ELF-1 (cell line): ENCODE data around the gene TMC3.

Experiments used
- DNase-seq: peaks from one replicate; pipeline ENCODE4 v3.0.0-alpha.2; 2016; ENCODE audit warnings: low read depth, low spot score

TMC3 gene

GRCh38 chr15:81298611-81299010 is 75.4 kb downstream of the TMC3 start:
- DNase-seq, result no peak

GRCh38 chr15:81297603-81298575 is 76.1 kb downstream of the TMC3 start:
- DNase-seq, result no peak

GRCh38 chr15:81297147-81297572 is 76.9 kb downstream of the TMC3 start:
- no peak for DNase-seq

- DNase-seq, result no peak
Observed at GRCh38 chr15:81296673-81297072, 77.3 kb downstream of the TMC3 start.

GRCh38 chr15:81296186-81296585 is 77.8 kb downstream of the TMC3 start:
- no peak for DNase-seq

GRCh38 chr15:81295486-81296121 is 78.4 kb downstream of the TMC3 start:
- DNase-seq, result no peak

GRCh38 chr15:81294516-81294880 is 79.5 kb downstream of the TMC3 start:
- DNase-seq, result no peak

- DNase-seq, result no peak
Observed at GRCh38 chr15:81293728-81294515, 80.1 kb downstream of the TMC3 start.

- DNase-seq, result no peak
Observed at GRCh38 chr15:81292523-81293001, 81.5 kb downstream of the TMC3 start.

- DNase-seq, result no peak
Observed at GRCh38 chr15:81291916-81292522, 82.0 kb downstream of the TMC3 start.

- no peak for DNase-seq
Observed at GRCh38 chr15:81289910-81290309, 84.1 kb downstream of the TMC3 start.

- no peak for DNase-seq
Observed at GRCh38 chr15:81288616-81289015, 85.4 kb downstream of the TMC3 start.

GRCh38 chr15:81288040-81288439 is 86.0 kb downstream of the TMC3 start:
- DNase-seq, result no peak

- DNase-seq, result no peak
Observed at GRCh38 chr15:81286621-81287121, 87.3 kb downstream of the TMC3 start.

- no peak for DNase-seq
Observed at GRCh38 chr15:81285461-81285860, 88.6 kb downstream of the TMC3 start.

GRCh38 chr15:81284256-81285031 is 89.6 kb downstream of the TMC3 start:
- DNase-seq, result no peak

- DNase-seq, result no peak
Observed at GRCh38 chr15:81282911-81283310, 91.1 kb downstream of the TMC3 start.

- no peak for DNase-seq
Observed at GRCh38 chr15:81282606-81282895, 91.5 kb downstream of the TMC3 start.

- peak; percentile 64 for DNase-seq
Observed at GRCh38 chr15:81281766-81282605, 92.0 kb downstream of the TMC3 start.

- DNase-seq, result no peak
Observed at GRCh38 chr15:81281456-81281735, 92.6 kb downstream of the TMC3 start.
